GM21390 (cell line): ENCODE data around the gene LENG1.

Source experiments
- ATAC-seq: cut with Tn5 transposase; IDR thresholded peaks from one replicate; pipeline ENCODE4 v1.9.1; 2021; ENCODE audit not compliant: unreplicated experiment

LENG1 gene

DNA sequence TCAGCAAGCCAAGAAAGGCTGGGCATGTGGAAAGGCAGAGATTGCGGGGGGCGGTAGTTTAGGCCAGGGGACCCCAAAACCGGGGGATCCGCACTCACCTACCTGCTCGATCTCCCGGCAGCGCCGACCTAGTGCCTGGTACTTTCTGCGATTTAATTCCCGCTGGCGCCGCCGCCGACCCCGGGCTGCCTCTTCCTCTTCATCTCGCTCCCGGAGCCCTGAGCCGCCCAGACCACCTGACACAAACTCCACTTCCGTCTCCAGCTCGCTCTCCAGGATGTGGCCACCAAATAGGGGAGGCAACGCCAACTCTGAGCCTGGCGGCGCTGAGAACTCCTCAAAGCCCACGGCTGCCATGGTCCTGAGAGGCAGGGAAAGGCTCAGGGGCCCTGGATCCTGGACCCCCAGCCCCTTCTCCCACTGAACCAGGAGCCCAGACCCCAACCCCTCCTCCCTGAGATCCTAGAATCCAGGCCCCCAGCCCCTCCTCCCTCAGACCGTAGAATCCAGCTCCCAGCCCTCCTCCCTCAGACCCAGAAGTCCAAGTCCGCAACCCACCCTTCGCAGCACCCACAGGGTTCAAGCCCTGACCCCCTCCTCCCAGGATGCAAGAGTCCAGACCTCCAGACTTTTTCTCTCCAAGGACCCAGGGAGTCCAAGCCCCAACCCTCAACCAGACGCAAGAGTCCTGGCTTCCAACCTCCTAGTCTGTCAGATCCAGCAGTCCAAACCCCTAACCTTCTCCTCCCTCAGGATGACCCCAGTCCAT, 45.0 kb downstream of the LENG1 start:
- ATAC-seq: no peak

DNA sequence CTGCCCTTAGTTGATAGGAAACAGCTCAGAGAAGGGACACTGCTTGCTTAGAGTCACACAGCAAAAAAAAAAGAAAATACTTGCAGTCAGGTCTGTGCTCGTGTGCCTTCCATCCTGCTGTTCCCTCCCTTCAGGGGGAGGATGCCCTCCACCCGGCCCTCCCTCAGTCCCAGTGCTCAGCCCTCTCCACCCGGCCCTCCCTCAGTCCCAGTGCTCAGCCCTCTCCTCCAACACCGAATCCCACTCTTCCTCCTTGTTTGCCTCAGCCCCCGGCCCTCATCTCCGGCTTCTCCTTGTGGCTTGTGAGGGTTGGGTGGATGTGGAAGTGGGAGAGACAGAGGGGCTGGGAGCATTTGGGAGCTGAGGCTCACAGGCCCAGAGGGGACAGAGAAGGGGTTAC, 49.9 kb downstream of the LENG1 start:
- ATAC-seq: no peak

DNA sequence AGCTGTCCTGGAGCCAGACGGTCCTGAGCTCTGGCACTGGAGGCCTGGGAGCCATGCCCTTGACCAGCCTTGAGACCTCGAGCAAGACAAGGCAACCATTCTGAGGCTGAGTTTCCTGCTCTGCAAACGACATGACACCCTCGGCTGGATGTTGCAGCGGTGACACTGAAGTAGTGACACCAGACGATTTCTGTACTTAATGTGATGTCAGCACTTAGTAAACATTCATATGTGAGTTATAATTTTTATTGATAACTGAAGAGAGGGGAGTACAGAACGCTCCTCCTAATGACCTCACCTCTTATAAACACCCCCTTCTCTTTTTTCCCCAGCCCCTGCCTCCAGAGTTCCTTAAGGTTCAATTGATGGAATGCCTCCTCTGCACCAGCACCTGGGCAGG, 51.0 kb downstream of the LENG1 start:
- ATAC-seq: no peak

DNA sequence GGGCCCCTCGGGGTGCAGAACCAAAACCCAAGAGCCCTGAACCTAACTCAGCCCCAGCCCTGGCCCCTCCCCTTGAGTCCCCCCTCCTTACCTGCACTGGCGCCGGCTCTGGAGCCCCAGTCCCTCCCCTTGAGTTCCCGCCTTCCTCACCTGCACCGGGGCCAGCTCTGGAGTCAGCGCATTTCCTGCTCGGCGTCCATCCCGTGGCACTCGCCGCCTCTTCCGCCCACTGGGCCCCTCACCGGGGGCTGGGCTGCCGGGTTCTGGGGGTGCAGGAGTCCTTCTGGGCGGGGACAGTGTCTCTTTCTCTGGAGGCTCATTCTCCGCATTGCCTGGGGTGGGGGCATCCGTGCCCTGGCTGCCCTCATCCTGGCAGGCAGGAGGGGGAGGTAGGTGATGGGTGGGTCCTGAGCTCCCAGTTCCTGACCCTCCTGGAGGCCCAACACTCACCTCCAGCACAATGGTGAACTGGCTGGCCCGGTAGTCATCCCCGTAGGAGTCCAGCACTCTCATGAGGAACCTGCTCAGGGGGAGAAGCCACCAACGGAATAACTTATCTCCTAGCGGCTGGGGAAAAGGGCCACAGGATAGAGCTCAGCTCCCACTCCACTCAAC, 51.5 kb downstream of the LENG1 start:
- no peak for ATAC-seq

DNA sequence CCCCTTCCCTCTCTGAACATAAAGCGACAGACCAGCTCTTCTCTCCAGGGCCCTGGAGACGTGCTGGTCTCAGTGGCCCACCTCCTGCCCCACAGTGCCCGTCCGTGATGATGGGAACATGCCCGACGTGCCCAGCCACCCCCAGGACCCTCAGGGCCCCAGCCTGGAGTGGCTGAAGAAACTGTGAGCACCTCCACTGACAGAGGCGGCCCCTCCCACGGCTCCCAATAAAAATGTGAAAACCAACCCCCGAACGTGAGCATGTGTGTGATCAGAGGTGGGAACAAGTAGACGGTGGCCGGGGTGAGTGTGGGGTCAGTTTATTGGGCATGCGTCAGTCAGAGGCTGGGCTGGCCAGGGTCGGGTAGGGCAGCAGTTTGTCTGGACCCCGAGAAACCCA, 52.8 kb downstream of the LENG1 start:
- ATAC-seq: no peak

DNA sequence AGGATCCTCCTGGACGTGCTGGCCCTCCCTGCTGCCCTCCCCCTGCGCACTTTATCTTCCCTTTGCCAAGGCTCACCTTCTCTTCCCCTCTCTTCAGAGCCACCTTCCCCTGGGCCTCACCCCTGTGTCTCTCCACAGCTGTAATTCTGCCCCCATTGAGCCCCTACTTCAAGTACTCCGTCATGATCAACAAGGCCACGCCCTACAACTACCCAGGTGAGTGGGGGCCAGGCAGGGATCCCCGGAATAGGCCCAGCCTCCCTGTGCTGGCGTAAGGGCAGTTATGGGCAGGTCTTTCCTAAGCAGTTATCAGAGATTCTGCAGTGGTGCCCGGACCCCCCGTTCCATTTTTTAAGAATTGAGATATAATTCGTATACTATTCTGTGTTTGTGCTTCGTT, 53.7 kb downstream of the LENG1 start:
- no peak for ATAC-seq
